K562 (cell line): ENCODE data around the gene RBP7. TPM values are rescaled to one million over a fixed set of nuclear protein-coding genes. Genes with fewer than 3 reads are reported as not detected.

Source experiments
- ATAC-seq: fragments of 200-7000 bp; cut with Tn5 transposase; 3 replicates; pipeline ENCODE4 v1.9.1; 2020; ENCODE audit warnings: moderate library complexity
- BruUV-seq: library from RNA; stranded (reverse); fragments of 400-500 nt; replicated peaks from 2 replicates; lab custom pipeline; 2021; lab: Mats Ljungman, UMichigan
- CTCF ChIA-PET: fragments of 300-600 bp; formaldehyde crosslinking; extraction: SDS; loops from one replicate; lab custom pipeline; 2021; ENCODE audit warnings: low intra/inter-chr PET ratio; lab: Yijun Ruan, JAX
- POLR2A ChIA-PET: fragments of 300-600, 350-650 bp; sonication (Branson Sonifier 250); formaldehyde crosslinking; extraction: SDS; loops from one replicate; lab custom pipeline; 2021; ENCODE audit warnings: antibody characterized with exemption, inconsistent platforms; lab: Yijun Ruan, JAX
- DNase-seq, 4 experiments: peaks; one replicate each; pipeline versions ENCODE4 v3.0.0 to v3.0.0-alpha.2; 2011 to 2018; ENCODE audit warnings: low spot score in 3 of 4, mixed read lengths in 3 of 4; ENCODE audit errors: extremely low read depth in 1 of 4
- FAIRE-seq: peaks from 2 replicates; lab custom pipeline; 2011; peaks lifted over from hg19 to GRCh38; lab: Jason Lieb, UNC
- H2AFZ ChIP-seq: 2 replicates; pipeline ENCODE4 v1.6.0; 2011; ENCODE audit warnings: low read depth, low read length, control low read depth, inconsistent platforms
- H3K27ac ChIP-seq: fragments of 200-600 bp; 3 replicates; pipeline ENCODE4 v1.8.0; 2011; ENCODE audit warnings: low read depth, mild to moderate bottlenecking, control low read depth, inconsistent platforms, low read length, moderate library complexity, mixed read lengths; ENCODE audit errors: extremely low read depth
- H3K27me3 ChIP-seq, 2 experiments: fragments of 300-600 bp in 1 of 2; 2 replicates in 1 of 2; 3 replicates in 1 of 2; pipeline versions ENCODE4 v1.6.0 to v1.8.0; 2011; ENCODE audit warnings: inconsistent platforms in 2 of 2, low read length in 2 of 2, mild to moderate bottlenecking in 1 of 2, mixed read lengths in 1 of 2, moderate library complexity in 1 of 2; ENCODE audit not compliant: control insufficient read depth in 2 of 2, insufficient read depth in 2 of 2
- H3K36me3 ChIP-seq: fragments of 300-600 bp; 3 replicates; pipeline ENCODE4 v1.8.0; 2011; ENCODE audit warnings: mild to moderate bottlenecking, low read length, inconsistent platforms; ENCODE audit not compliant: control insufficient read depth, insufficient read depth
- H3K4me1 ChIP-seq, 2 experiments: fragments of 200-600 bp in 1 of 2; replicated peaks in 1 of 2; 2 replicates in 1 of 2; 3 replicates in 1 of 2; pipeline versions ENCODE4 v1.5.1 to v1.8.0; 2011; ENCODE audit warnings: inconsistent platforms in 2 of 2, low read length in 2 of 2, mild to moderate bottlenecking in 1 of 2, mixed read lengths in 1 of 2, moderate library complexity in 1 of 2; ENCODE audit not compliant: control insufficient read depth in 2 of 2, insufficient read depth in 2 of 2
- H3K4me2 ChIP-seq: 2 replicates; pipeline ENCODE4 v1.6.1; 2011; ENCODE audit warnings: low read length, control low read depth, inconsistent platforms, mixed read lengths; ENCODE audit not compliant: insufficient read depth
- H3K4me3 ChIP-seq: fragments of 200-600 bp; sonication (generic), shearing (Covaris generic); 2 replicates; pipeline ENCODE4 v1.5.1; 2016; ENCODE audit warnings: control low read depth, inconsistent platforms
- H3K79me2 ChIP-seq: fragments of 200-600 bp; 3 replicates; pipeline ENCODE4 v1.8.0; 2011; ENCODE audit warnings: low read length, inconsistent platforms; ENCODE audit not compliant: control insufficient read depth, insufficient read depth
- H3K9ac ChIP-seq, 2 experiments: 2 replicates each; pipeline versions ENCODE4 v1.6.0 to v1.6.1; 2011; ENCODE audit warnings: low read depth in 2 of 2, low read length in 2 of 2, control low read depth in 1 of 2, inconsistent platforms in 1 of 2, mild to moderate bottlenecking in 1 of 2, mixed read lengths in 1 of 2; ENCODE audit not compliant: insufficient read depth in 1 of 2
- H3K9me1 ChIP-seq: one replicate; pipeline ENCODE4 v1.6.0; 2011; ENCODE audit warnings: inconsistent platforms, mild to moderate bottlenecking, low read length, moderate library complexity; ENCODE audit not compliant: control insufficient read depth, insufficient read depth
- H3K9me3 ChIP-seq: replicated peaks from 2 replicates; pipeline ENCODE4 v1.5.1; 2011; ENCODE audit warnings: low read depth, low read length, inconsistent platforms; ENCODE audit not compliant: control insufficient read depth, insufficient read depth
- H4K20me1 ChIP-seq: replicated peaks from 2 replicates; pipeline ENCODE4 v1.6.1; 2011; ENCODE audit warnings: low read length, inconsistent platforms, mixed read lengths; ENCODE audit not compliant: control insufficient read depth, insufficient read depth
- CLOCK ChIP-seq: fragments of 250-450 bp; sonication (Bioruptor Pico); IDR thresholded peaks from 2 replicates; pipeline ENCODE4 v1.4.0; 2020; ENCODE audit warnings: mild to moderate bottlenecking, moderate library complexity, borderline replicate concordance
- GMEB1 ChIP-seq: fragments of 250-450 bp; sonication (Bioruptor Pico); IDR thresholded peaks from 2 replicates; pipeline ENCODE4 v1.4.0; 2020; ENCODE audit warnings: mild to moderate bottlenecking
- ZBTB11 ChIP-seq, 3 experiments: fragments of 200-800 bp in 1 of 3; fragments of 250-450 bp in 1 of 3; fragments of 450-650 bp in 1 of 3; sonication (Bioruptor Pico) in 1 of 3; sonication (Bioruptor generic) in 1 of 3; formaldehyde crosslinking in 1 of 3; IDR thresholded peaks; 2 replicates each; pipeline versions ENCODE4 v1.6.1 to v1.8.0; 2016 to 2022; ENCODE audit warnings: mild to moderate bottlenecking in 2 of 3, missing genetic modification characterization in 2 of 3, missing compliant biosample characterization in 1 of 3, moderate library complexity in 1 of 3
- ZNF277 ChIP-seq: fragments of 250-450 bp; sonication (Bioruptor Pico); IDR thresholded peaks from 2 replicates; pipeline ENCODE4 v1.8.0; 2022; ENCODE audit warnings: inconsistent platforms, mild to moderate bottlenecking, moderate library complexity, borderline replicate concordance
- WGBS: fragments of 100-300 bp; shearing (Covaris generic); methylation state at CpG from one replicate; pipeline ENCODE4 v1.1.6; 2016; ENCODE audit warnings: low coverage, mixed read lengths; ENCODE audit not compliant: insufficient coverage; ENCODE audit errors: missing lambda C conversion rate; 5-methylcytosine and 5-hydroxymethylcytosine counted together
- in situ Hi-C: fragments of 300-500 bp; cut with MboI; formaldehyde crosslinking; loops from 4 replicates; pipeline ENCODE4 v1.15.0; 2018; ENCODE audit warnings: inconsistent platforms, mixed read lengths
- intact Hi-C: fragments of 100-400 bp; cut with micrococcal nuclease; formaldehyde crosslinking; loops from 2 replicates; pipeline ENCODE4 v1.14.2; 2022
- polyA plus RNA-seq, 8 experiments: library from polyadenylated mRNA; depleted of rRNA in 4 of 8; stranded (reverse) in 5 of 8; unstranded in 3 of 8; fragments of >200 nt; fragmentation: Nextera tagmentation in 2 of 8; fragmentation: Illumina TruSeq in 1 of 8; extraction: Ambion mirVana in 2 of 8; extraction: Trizol in 1 of 8; gene quantifications; 2 replicates each; pipeline versions ENCODE4 v1.2.1 to v1.2.3, GENCODE V29; 2011 to 2014; ENCODE audit warnings: inconsistent platforms in 1 of 8, missing spikeins in 1 of 8
- total RNA-seq, 7 experiments: library from RNA; depleted of rRNA in 6 of 7; stranded (reverse); fragments of >200 nt in 6 of 7; fragmentation: Illumina TruSeq in 2 of 7; extraction: Trizol in 2 of 7; gene quantifications; 2 replicates each; pipeline versions ENCODE4 v1.2.1 to v1.2.3, GENCODE V29; 2011 to 2021; ENCODE audit warnings: low replicate concordance in 1 of 7

RBP7 gene
- total and polyA plus RNA-seq, 9 of the 15 experiments (the other 6 are each of a cell fraction or from before 2014, with no cell fraction given), result not detected

DNA sequence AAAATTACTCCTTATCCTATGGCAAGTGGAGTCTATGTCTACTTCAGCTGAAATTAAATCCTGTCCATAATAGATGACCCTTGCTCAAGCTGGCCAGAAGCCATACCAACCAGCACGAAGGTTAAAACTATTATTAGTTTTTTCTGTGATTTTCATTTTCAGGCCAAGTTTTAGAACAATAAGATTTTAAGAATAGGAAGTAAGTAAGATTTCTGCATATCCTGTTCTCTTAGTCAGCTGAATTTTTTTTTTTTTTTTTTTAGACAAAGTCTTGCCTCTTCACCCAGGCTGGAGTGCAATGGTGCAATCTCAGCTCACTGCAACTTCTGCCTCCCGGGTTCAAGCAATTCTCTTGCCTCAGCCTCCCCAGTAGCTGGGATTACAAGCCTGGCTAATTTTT, 6.1 kb upstream of the RBP7 start:
- H3K9me1 ChIP-seq, result no peaks in the 10 kb centered on the region
- no peak overlapping the region for H3K9ac ChIP-seq
- no peaks in the 10 kb centered on the region for H3K79me2 ChIP-seq
- ChIA-PET POLR2A (interaction anchor here (0.6 to 2.2 kb wide), 5 partner anchors 10 to 396 kb away, joined by 3 to 11 read pairs (median 3); no protein-coding TSS in a partner anchor), CTCF (no interaction called here)
- no TSS peak for BruUV-seq
- DNase-seq (no peak), FAIRE-seq (no peak), ATAC-seq (no peak)
- H3K27ac ChIP-seq, result no peak overlapping the region
- 15% methylated on average over 2 of the region's 2 CpGs for WGBS
- H3K4me1 ChIP-seq, result no peaks in the 10 kb centered on the region
- no peaks in the 10 kb centered on the region for H3K9me3 ChIP-seq
- no peaks in the 10 kb centered on the region for H4K20me1 ChIP-seq
- in situ Hi-C loops, result no loop called here
- no peak overlapping the region for H3K4me3 ChIP-seq
- H3K27me3 ChIP-seq, result peaks cover 6 to 12% of the 10 kb centered on the region in 2 experiments; a peak in 4 of 5 replicates
- no peak overlapping the region for H3K4me2 ChIP-seq
- H3K36me3 ChIP-seq, result no peaks in the 10 kb centered on the region
- intact Hi-C loops, result no loop called here
- no peak overlapping the region for H2AFZ ChIP-seq
- TF ChIP-seq ZBTB11 (CRISPR knock-in tag; IDR thresholded peaks at IDR 0.05) (no peak), ZNF277 (CRISPR knock-in tag) (no peak), CLOCK (CRISPR knock-in tag) (no peak), GMEB1 (CRISPR knock-in tag) (no peak)
